NOMO-1 treated with dmso at 0.1 percent for 144 hours (cell line): Measurements from ENCODE around the gene CDK14.
A peak's percentile ranks its signal among the peaks of the same experiment; 100 is the strongest.
"Not testable (repeated sequence)": the region's sequence is repeated elsewhere in the genome, so short reads cannot be mapped to it uniquely, and the experiment has no call there.

Source experiments
- DNase-seq: peaks from one replicate; lab custom pipeline; 2025; ENCODE audit not compliant: unreplicated experiment; lab: John Stamatoyannopoulos, UW

The CDK14 gene

GRCh38 chr7:90749262-90749661 is 153.1 kb downstream of the CDK14 start:
- no peak for DNase-seq

DNA sequence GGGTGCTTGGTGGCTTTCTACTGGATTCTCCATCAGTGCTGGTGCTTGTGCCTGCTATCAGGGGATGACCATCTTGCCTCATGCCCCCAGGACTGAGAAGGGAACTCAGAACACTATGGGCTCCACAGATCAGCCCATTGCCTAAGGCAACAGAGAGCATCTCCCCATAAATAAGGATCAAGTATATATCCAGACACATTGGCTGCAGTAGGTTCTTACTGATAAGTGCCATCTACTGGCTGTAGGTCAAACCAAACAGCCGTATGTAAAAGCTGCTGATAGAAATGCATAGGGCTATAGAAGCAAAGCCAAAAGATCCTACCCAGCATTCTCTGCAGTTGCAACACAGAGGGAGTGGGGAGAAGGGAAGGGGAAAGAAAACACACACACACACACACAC is 153.7 kb downstream of the CDK14 start:
- DNase-seq: no peak

GRCh38 chr7:90751595-90751994 is 155.5 kb downstream of the CDK14 start:
- no peak for DNase-seq

DNA sequence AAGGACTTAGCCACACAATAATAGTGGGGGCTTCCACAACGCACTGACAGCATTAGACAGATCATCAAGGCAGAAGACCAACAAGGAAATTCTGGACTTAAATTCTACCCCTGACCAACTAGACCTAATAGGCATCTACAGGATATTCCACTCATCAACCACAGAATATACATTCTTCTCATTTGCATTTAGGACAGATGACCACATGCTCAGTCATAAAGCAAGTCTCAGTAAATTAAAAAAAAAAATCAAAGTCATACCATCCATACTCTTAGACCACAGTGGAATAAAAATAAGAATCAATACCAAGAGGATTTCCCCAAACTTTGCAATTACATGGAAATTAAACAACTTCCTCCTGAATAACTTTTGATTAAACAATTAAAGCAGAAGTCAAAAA is 155.9 kb downstream of the CDK14 start:
- no peak for DNase-seq

GRCh38 chr7:90755041-90755440 is 158.9 kb downstream of the CDK14 start:
- DNase-seq: no peak

DNA sequence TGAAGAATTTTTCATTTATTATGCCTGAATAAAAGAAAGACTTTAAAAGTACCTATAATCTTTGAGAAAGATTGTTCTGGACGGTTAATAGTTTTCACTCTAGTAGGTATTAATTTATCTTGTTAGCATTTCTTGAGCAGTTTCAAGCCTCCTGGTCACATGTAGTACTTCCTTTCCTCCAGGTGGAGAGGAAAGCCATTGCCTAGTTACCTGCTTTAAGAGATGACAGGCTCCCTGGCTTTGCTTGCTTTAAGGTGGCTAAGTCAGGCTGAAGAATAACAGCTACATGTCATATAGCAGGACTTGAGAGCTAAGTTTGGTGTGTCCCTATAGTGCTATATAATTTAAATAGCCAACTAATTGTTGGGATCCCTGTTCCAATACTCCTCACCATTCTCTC is 160.2 kb downstream of the CDK14 start:
- no peak for DNase-seq

- not testable (repeated sequence) for DNase-seq
These were observed 161.4 kb downstream of the CDK14 start for GRCh38 chr7:90757565-90757950.

DNA sequence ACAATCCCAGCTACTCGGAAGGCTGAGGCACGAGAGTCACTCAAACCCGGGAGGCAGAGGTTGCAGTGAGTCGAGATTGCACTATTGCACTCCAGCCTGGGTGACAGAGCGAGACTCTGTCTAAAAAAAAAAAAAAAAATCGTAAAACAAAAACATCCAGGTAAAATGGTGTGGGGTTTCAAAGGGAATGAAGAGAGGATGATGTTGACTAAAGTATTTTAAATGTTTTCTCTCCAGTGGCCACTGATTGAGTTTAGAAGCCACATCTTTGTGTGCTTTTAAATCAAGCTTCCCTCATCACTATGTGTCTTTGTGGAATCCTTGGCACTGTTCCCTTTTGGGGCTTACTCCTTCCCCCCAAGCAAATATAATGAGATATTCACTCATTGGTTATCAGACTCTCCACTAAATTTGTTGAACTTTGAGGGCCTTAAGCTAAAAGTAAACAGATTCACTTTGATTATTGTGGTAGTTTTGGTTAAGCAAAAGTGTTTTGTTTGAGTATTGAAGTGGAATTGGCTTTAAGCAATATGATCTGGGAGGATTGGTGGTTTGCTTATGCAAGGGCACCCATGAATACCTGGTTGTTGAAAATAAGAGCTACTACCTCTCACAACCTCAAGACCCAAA is 162.9 kb downstream of the CDK14 start:
- no peak for DNase-seq

DNA sequence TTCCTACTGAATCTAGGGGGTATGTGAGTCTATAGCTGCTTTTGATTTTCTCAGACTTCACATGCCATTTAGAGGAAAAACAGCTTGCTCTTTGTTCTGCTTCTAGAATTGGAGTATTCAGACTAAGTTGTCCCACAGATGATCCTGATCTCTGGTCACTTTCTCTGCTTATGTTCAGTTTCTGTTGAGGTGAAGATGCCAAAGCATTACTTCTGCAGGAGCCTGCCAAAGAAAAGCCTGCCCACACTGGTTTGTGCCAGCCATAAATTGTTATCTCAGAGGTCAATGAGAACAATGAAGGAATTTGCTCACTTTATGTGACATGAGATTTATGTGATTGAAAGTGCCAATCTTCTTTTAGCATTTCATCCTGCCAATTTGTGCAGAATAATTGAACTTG is 163.6 kb downstream of the CDK14 start:
- DNase-seq: no peak

GRCh38 chr7:90760892-90761291 is 164.8 kb downstream of the CDK14 start:
- no peak for DNase-seq

GRCh38 chr7:90761584-90761983 is 165.5 kb downstream of the CDK14 start:
- no peak for DNase-seq

DNA sequence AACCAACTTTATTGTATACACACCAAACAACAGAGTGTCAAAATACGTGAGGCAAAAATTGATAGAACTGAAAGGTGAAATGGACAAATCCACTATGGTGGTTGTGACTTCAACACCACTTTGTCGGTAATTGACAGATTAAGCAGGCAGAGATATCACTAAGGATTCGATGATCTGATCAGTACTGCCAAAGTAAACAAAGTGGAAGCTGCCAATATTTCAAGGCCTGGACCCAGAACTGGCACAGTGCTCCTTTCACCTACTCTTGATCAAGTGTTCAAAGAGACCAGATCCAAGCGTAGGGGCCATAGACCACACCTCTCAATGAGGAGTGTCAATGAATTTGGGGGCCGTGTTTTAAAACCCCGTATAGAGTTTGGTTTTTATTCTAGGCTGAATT is 167.0 kb downstream of the CDK14 start:
- no peak for DNase-seq

GRCh38 chr7:90764848-90765570 is 168.9 kb downstream of the CDK14 start:
- DNase-seq: no peak

- DNase-seq: no peak
These were observed 170.9 kb downstream of the CDK14 start for GRCh38 chr7:90766814-90767564.

GRCh38 chr7:90768301-90768700 is 172.2 kb downstream of the CDK14 start:
- no peak for DNase-seq

GRCh38 chr7:90769036-90769435 is 172.9 kb downstream of the CDK14 start:
- no peak for DNase-seq

GRCh38 chr7:90769566-90769965 is 173.4 kb downstream of the CDK14 start:
- DNase-seq: not testable (repeated sequence)

- DNase-seq: no peak
These were observed 175.2 kb downstream of the CDK14 start for GRCh38 chr7:90771281-90771680.

GRCh38 chr7:90772410-90772809 is 176.3 kb downstream of the CDK14 start:
- peak; percentile 85 for DNase-seq

DNA sequence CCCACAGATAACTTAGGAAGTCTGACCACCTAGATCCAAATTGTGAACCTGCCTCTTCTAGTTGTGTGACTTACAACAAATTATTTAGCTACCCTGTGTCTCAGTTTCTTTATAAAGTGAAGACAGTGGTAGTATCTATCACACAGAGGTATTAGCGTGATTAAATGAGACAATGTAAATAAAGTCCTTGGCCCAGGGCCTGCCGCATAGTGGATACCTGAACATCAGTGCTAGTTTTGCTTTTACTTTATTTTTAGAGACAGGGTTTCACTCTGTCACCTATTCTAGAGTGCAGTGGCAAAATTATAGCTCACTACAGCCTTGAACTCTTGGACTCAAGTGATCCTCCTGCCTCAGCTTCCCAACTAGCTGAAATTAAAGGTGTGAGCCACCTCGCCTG is 177.1 kb downstream of the CDK14 start:
- DNase-seq: no peak

GRCh38 chr7:90774706-90775105 is 178.6 kb downstream of the CDK14 start:
- DNase-seq: no peak

DNA sequence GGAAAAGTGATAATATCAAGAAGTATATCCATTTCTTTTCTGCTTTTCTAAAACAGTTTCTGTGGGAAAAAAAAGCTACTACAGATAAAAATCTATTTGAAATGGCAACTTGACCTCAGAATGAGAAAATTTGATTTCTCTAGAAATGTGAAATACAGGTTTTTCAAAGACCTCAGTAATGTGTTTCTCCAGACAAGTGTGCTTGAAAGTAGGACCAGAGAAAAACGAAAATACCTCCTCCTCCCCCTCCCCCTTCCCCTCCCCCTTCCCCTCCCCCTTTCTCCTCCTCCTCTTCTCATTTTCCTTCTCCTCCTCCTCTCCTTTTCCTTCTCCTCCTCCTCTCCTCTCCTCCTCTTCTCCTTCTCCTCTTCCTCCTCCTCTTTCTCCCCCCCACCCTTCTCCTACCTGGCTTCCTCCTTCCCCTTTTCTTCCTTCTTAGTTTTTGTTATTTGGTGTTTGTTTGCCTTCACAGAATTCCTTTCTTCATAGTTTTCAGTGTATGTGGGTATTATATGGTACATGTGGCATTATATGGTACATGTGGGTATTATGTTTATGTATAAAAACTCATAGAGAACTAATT is 179.4 kb downstream of the CDK14 start:
- no peak for DNase-seq
